K562 (cell line): ENCODE data around the gene NRM. TPM values are rescaled to one million over a fixed set of nuclear protein-coding genes. Genes with fewer than 3 reads are reported as not detected.

Experiments
- ATAC-seq: fragments of 200-7000 bp; cut with Tn5 transposase; 3 replicates; pipeline ENCODE4 v1.9.1; 2020; ENCODE audit warnings: moderate library complexity
- BruUV-seq: library from RNA; stranded (reverse); fragments of 400-500 nt; replicated peaks from 2 replicates; lab custom pipeline; 2021; lab: Mats Ljungman, UMichigan
- CTCF ChIA-PET: fragments of 300-600 bp; formaldehyde crosslinking; extraction: SDS; loops from one replicate; lab custom pipeline; 2021; ENCODE audit warnings: low intra/inter-chr PET ratio; lab: Yijun Ruan, JAX
- POLR2A ChIA-PET: fragments of 300-600, 350-650 bp; sonication (Branson Sonifier 250); formaldehyde crosslinking; extraction: SDS; loops from one replicate; lab custom pipeline; 2021; ENCODE audit warnings: antibody characterized with exemption, inconsistent platforms; lab: Yijun Ruan, JAX
- DNase-seq, 4 experiments: peaks; one replicate each; pipeline versions ENCODE4 v3.0.0 to v3.0.0-alpha.2; 2011 to 2018; ENCODE audit warnings: low spot score in 3 of 4, mixed read lengths in 3 of 4; ENCODE audit errors: extremely low read depth in 1 of 4
- FAIRE-seq: peaks from 2 replicates; lab custom pipeline; 2011; peaks lifted over from hg19 to GRCh38; lab: Jason Lieb, UNC
- H2AFZ ChIP-seq: 2 replicates; pipeline ENCODE4 v1.6.0; 2011; ENCODE audit warnings: low read depth, low read length, control low read depth, inconsistent platforms
- H3K27ac ChIP-seq: fragments of 200-600 bp; 3 replicates; pipeline ENCODE4 v1.8.0; 2011; ENCODE audit warnings: low read depth, mild to moderate bottlenecking, control low read depth, inconsistent platforms, low read length, moderate library complexity, mixed read lengths; ENCODE audit errors: extremely low read depth
- H3K27me3 ChIP-seq, 2 experiments: fragments of 300-600 bp in 1 of 2; 2 replicates in 1 of 2; 3 replicates in 1 of 2; pipeline versions ENCODE4 v1.6.0 to v1.8.0; 2011; ENCODE audit warnings: inconsistent platforms in 2 of 2, low read length in 2 of 2, mild to moderate bottlenecking in 1 of 2, mixed read lengths in 1 of 2, moderate library complexity in 1 of 2; ENCODE audit not compliant: control insufficient read depth in 2 of 2, insufficient read depth in 2 of 2
- H3K36me3 ChIP-seq: fragments of 300-600 bp; 3 replicates; pipeline ENCODE4 v1.8.0; 2011; ENCODE audit warnings: mild to moderate bottlenecking, low read length, inconsistent platforms; ENCODE audit not compliant: control insufficient read depth, insufficient read depth
- H3K4me1 ChIP-seq, 2 experiments: fragments of 200-600 bp in 1 of 2; replicated peaks in 1 of 2; 2 replicates in 1 of 2; 3 replicates in 1 of 2; pipeline versions ENCODE4 v1.5.1 to v1.8.0; 2011; ENCODE audit warnings: inconsistent platforms in 2 of 2, low read length in 2 of 2, mild to moderate bottlenecking in 1 of 2, mixed read lengths in 1 of 2, moderate library complexity in 1 of 2; ENCODE audit not compliant: control insufficient read depth in 2 of 2, insufficient read depth in 2 of 2
- H3K4me2 ChIP-seq: 2 replicates; pipeline ENCODE4 v1.6.1; 2011; ENCODE audit warnings: low read length, control low read depth, inconsistent platforms, mixed read lengths; ENCODE audit not compliant: insufficient read depth
- H3K4me3 ChIP-seq: fragments of 200-600 bp; sonication (generic), shearing (Covaris generic); 2 replicates; pipeline ENCODE4 v1.5.1; 2016; ENCODE audit warnings: control low read depth, inconsistent platforms
- H3K79me2 ChIP-seq: fragments of 200-600 bp; 3 replicates; pipeline ENCODE4 v1.8.0; 2011; ENCODE audit warnings: low read length, inconsistent platforms; ENCODE audit not compliant: control insufficient read depth, insufficient read depth
- H3K9ac ChIP-seq, 2 experiments: 2 replicates each; pipeline versions ENCODE4 v1.6.0 to v1.6.1; 2011; ENCODE audit warnings: low read depth in 2 of 2, low read length in 2 of 2, control low read depth in 1 of 2, inconsistent platforms in 1 of 2, mild to moderate bottlenecking in 1 of 2, mixed read lengths in 1 of 2; ENCODE audit not compliant: insufficient read depth in 1 of 2
- H3K9me1 ChIP-seq: one replicate; pipeline ENCODE4 v1.6.0; 2011; ENCODE audit warnings: inconsistent platforms, mild to moderate bottlenecking, low read length, moderate library complexity; ENCODE audit not compliant: control insufficient read depth, insufficient read depth
- H3K9me3 ChIP-seq: replicated peaks from 2 replicates; pipeline ENCODE4 v1.5.1; 2011; ENCODE audit warnings: low read depth, low read length, inconsistent platforms; ENCODE audit not compliant: control insufficient read depth, insufficient read depth
- H4K20me1 ChIP-seq: replicated peaks from 2 replicates; pipeline ENCODE4 v1.6.1; 2011; ENCODE audit warnings: low read length, inconsistent platforms, mixed read lengths; ENCODE audit not compliant: control insufficient read depth, insufficient read depth
- ATF7 ChIP-seq: fragments of 450-650 bp; IDR thresholded peaks from 2 replicates; pipeline ENCODE4 v1.7.1; 2014; ENCODE audit warnings: mild to moderate bottlenecking, moderate library complexity
- BMI1 ChIP-seq: fragments of 150-350 bp; IDR thresholded peaks from 2 replicates; pipeline ENCODE4 v1.6.1; 2014; ENCODE audit warnings: low read length
- BRCA1 ChIP-seq, 2 experiments: fragments of 450-650 bp in 1 of 2; sonication (generic) in 1 of 2; formaldehyde crosslinking in 1 of 2; IDR thresholded peaks; 2 replicates each; pipeline versions ENCODE4 v1.5.0 to v1.6.1; 2017 to 2020; ENCODE audit warnings: mild to moderate bottlenecking in 1 of 2, missing genetic modification reagents in 1 of 2
- CHD2 ChIP-seq: IDR thresholded peaks from 2 replicates; pipeline ENCODE4 v1.6.1; 2011; ENCODE audit warnings: low read depth, low read length
- ERF ChIP-seq: fragments of 450-650 bp; formaldehyde crosslinking; IDR thresholded peaks from 2 replicates; pipeline ENCODE4 v1.4.0; 2020; ENCODE audit warnings: mild to moderate bottlenecking, mixed read lengths
- KAT2B ChIP-seq: IDR thresholded peaks from one replicate; pipeline ENCODE4 v1.6.1; 2012; ENCODE audit warnings: low read depth, mild to moderate bottlenecking, control low read depth, inconsistent platforms, low read length, moderate library complexity
- MEF2A ChIP-seq: IDR thresholded peaks from 2 replicates; pipeline ENCODE4 v1.6.1; 2011; ENCODE audit warnings: low read depth, mild to moderate bottlenecking, low read length, moderate library complexity; ENCODE audit not compliant: control insufficient read depth
- POLR2G ChIP-seq: fragments of 200-400 bp; formaldehyde crosslinking; IDR thresholded peaks from 2 replicates; pipeline ENCODE4 v1.6.1; 2017; ENCODE audit warnings: low read depth, mild to moderate bottlenecking, antibody characterized with exemption, low read length, moderate library complexity
- RBFOX2 ChIP-seq: fragments of 200-400 bp; formaldehyde crosslinking; IDR thresholded peaks from 2 replicates; pipeline ENCODE4 v1.6.1; 2017; ENCODE audit warnings: low read depth, mild to moderate bottlenecking, low read length, moderate library complexity
- RBM22 ChIP-seq: fragments of 200-400 bp; formaldehyde crosslinking; IDR thresholded peaks from 2 replicates; pipeline ENCODE4 v1.6.1; 2018; ENCODE audit warnings: low read length, low read depth; ENCODE audit not compliant: poor library complexity, severe bottlenecking
- RUNX1 ChIP-seq: sonication (generic); IDR thresholded peaks from 2 replicates; pipeline ENCODE4 v1.6.1; 2016; ENCODE audit warnings: antibody characterized with exemption, low read depth
- SAFB ChIP-seq: fragments of 200-400 bp; formaldehyde crosslinking; IDR thresholded peaks from 2 replicates; pipeline ENCODE4 v1.6.1; 2017; ENCODE audit warnings: low read depth, low read length, borderline replicate concordance
- SMAD3 ChIP-seq: fragments of 450-650 bp; formaldehyde crosslinking; conservative IDR thresholded peaks from 2 replicates; pipeline ENCODE4 v1.4.0; 2020; ENCODE audit warnings: mild to moderate bottlenecking
- TFAM ChIP-seq: fragments of 250-450 bp; sonication (Bioruptor Pico); conservative IDR thresholded peaks from 2 replicates; pipeline ENCODE4 v1.5.0; 2021; ENCODE audit warnings: mild to moderate bottlenecking, moderate library complexity
- ZKSCAN3 ChIP-seq: fragments of 250-450 bp; sonication (Bioruptor Pico); IDR thresholded peaks from 2 replicates; pipeline ENCODE4 v1.4.0; 2020
- ZNF121 ChIP-seq: sonication (generic); formaldehyde crosslinking; conservative IDR thresholded peaks from 2 replicates; pipeline ENCODE4 v1.8.0; 2022; ENCODE audit warnings: missing genetic modification reagents
- ZNF668 ChIP-seq: fragments of 250-450 bp; sonication (Bioruptor Pico); IDR thresholded peaks from 2 replicates; pipeline ENCODE4 v1.8.0; 2022; ENCODE audit warnings: mild to moderate bottlenecking, inconsistent platforms
- ZNF699 ChIP-seq: fragments of 250-450 bp; sonication (Bioruptor Pico); IDR thresholded peaks from 2 replicates; pipeline ENCODE4 v1.8.0; 2021; ENCODE audit warnings: mild to moderate bottlenecking, moderate library complexity; ENCODE audit not compliant: insufficient replicate concordance
- WGBS: fragments of 100-300 bp; shearing (Covaris generic); methylation state at CpG from one replicate; pipeline ENCODE4 v1.1.6; 2016; ENCODE audit warnings: low coverage, mixed read lengths; ENCODE audit not compliant: insufficient coverage; ENCODE audit errors: missing lambda C conversion rate; 5-methylcytosine and 5-hydroxymethylcytosine counted together
- in situ Hi-C: fragments of 300-500 bp; cut with MboI; formaldehyde crosslinking; loops from 4 replicates; pipeline ENCODE4 v1.15.0; 2018; ENCODE audit warnings: inconsistent platforms, mixed read lengths
- intact Hi-C: fragments of 100-400 bp; cut with micrococcal nuclease; formaldehyde crosslinking; loops from 2 replicates; pipeline ENCODE4 v1.14.2; 2022
- polyA plus RNA-seq, 8 experiments: library from polyadenylated mRNA; depleted of rRNA in 4 of 8; stranded (reverse) in 5 of 8; unstranded in 3 of 8; fragments of >200 nt; fragmentation: Nextera tagmentation in 2 of 8; fragmentation: Illumina TruSeq in 1 of 8; extraction: Ambion mirVana in 2 of 8; extraction: Trizol in 1 of 8; gene quantifications; 2 replicates each; pipeline versions ENCODE4 v1.2.1 to v1.2.3, GENCODE V29; 2011 to 2014; ENCODE audit warnings: inconsistent platforms in 1 of 8, missing spikeins in 1 of 8
- total RNA-seq, 7 experiments: library from RNA; depleted of rRNA in 6 of 7; stranded (reverse); fragments of >200 nt in 6 of 7; fragmentation: Illumina TruSeq in 2 of 7; extraction: Trizol in 2 of 7; gene quantifications; 2 replicates each; pipeline versions ENCODE4 v1.2.1 to v1.2.3, GENCODE V29; 2011 to 2021; ENCODE audit warnings: low replicate concordance in 1 of 7
- TF ChIP-seq, protein P1 (sequence below): sonication (generic); formaldehyde crosslinking; IDR thresholded peaks from 2 replicates; pipeline ENCODE4 v1.8.1; 2022; ENCODE audit warnings: missing genetic modification reagents

NRM gene
- total and polyA plus RNA-seq, 9 of the 15 experiments (the other 6 are each of a cell fraction or from before 2014, with no cell fraction given) = 9.7 to 58.2 (median 18.1) TPM

DNA sequence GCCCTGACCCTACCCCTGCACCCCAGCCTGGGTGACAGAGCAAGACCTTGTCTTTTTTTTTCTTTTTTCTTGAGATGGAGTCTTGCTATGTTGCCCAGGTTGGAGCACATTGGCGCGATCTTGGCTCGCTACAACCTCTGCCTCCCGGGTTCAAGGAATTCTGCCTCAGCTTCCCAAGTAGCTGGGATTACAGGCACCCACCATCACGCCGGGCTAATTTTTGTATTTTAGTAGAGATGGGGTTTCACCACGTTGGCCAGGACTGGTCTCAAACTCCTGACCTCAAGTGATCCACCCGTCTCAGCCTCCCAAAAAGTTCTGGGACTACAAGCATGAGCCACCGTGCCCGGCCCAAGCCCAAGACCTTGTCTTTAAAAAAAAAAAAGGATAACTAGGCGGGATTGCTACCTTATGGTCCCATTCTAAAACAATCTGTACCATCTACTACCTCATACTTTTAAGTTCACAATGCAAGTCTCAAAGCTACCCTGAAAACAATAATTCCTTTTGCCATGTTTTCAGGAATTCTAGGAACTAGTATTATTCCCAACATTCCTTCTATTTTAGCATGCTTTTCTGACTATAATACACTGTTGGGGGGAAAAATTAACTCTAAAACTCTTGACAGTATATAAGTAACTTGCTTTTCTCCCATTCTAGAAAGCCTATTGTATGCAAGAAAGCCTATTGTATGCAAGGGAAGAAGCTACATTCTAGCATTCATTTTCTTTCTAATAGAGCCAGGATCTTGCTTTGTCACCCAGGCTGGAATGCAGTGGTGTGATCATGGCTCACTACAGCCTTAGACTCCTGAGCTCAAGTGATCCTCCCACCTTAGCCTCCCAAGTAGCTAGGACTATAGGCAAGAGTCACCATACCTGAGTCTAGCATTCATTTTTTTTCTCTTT is 36.0 kb upstream of the NRM start:
- H3K9ac ChIP-seq = no peak overlapping the region
- H2AFZ ChIP-seq = no peak overlapping the region
- CTCF ChIA-PET = interaction anchor here (0.6 to 1.0 kb wide), 3 partner anchors 48 to 355 kb away, joined by 3 to 5 read pairs (median 3); no protein-coding TSS in a partner anchor
- intact Hi-C loops (no loop called here), in situ Hi-C loops (loop anchor here (10.0 kb wide), 1 partner anchor 52 kb away; the partner anchor contains the start of gene DHX16)
- peaks cover 14 to 24% of the 10 kb centered on the region in 2 experiments; a peak in 4 of 5 replicates for H3K4me1 ChIP-seq
- no peaks in the 10 kb centered on the region for H3K9me3 ChIP-seq
- H3K4me2 ChIP-seq = no peak overlapping the region
- FAIRE-seq (no peak), ATAC-seq (no peak), DNase-seq (no peak)
- no peaks in the 10 kb centered on the region for H3K27me3 ChIP-seq
- peaks cover 82% of the 10 kb centered on the region for H3K36me3 ChIP-seq
- POLR2A ChIA-PET = interaction anchor here (0.6 to 6.1 kb wide), 17 partner anchors 7 to 361 kb away, joined by 3 to 50 read pairs (median 4); partner anchors contain the start of genes FLOT1, IER3, MDC1 and TUBB
- peaks cover 42% of the 10 kb centered on the region for H3K79me2 ChIP-seq
- BruUV-seq = no TSS peak
- H3K9me1 ChIP-seq = peaks cover 4% of the 10 kb centered on the region
- peak overlapping the region; percentile 34; the same call in 1 of the 3 replicates for H3K27ac ChIP-seq
- H3K4me3 ChIP-seq = no peak overlapping the region
- 83% methylated on average over 11 of the region's 11 CpGs for WGBS
- peaks cover 44% of the 10 kb centered on the region for H4K20me1 ChIP-seq
- no peak for TF ChIP-seq BRCA1 (IDR thresholded peaks at IDR 0.05)
- no peak for TF ChIP-seq BRCA1 (CRISPR knock-in tag; IDR thresholded peaks at IDR 0.05)
- TF ChIP-seq ZKSCAN3 (CRISPR knock-in tag) = no peak
- TF ChIP-seq RUNX1 = no peak
- peak; percentile 65 for TF ChIP-seq POLR2G
- no peak for TF ChIP-seq ATF7
- no peak for TF ChIP-seq ZNF668 (CRISPR knock-in tag)
- TF ChIP-seq TFAM = no peak
- no peak for TF ChIP-seq SAFB
- peak; percentile 76 for TF ChIP-seq ZNF121
- TF ChIP-seq, protein P1, sequence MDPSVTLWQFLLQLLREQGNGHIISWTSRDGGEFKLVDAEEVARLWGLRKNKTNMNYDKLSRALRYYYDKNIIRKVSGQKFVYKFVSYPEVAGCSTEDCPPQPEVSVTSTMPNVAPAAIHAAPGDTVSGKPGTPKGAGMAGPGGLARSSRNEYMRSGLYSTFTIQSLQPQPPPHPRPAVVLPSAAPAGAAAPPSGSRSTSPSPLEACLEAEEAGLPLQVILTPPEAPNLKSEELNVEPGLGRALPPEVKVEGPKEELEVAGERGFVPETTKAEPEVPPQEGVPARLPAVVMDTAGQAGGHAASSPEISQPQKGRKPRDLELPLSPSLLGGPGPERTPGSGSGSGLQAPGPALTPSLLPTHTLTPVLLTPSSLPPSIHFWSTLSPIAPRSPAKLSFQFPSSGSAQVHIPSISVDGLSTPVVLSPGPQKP (CRISPR knock-in tag) = no peak
- TF ChIP-seq RBM22 = peak; percentile 34
- TF ChIP-seq ZNF699 = no peak
- no peak for TF ChIP-seq KAT2B
- TF ChIP-seq MEF2A = no peak
- TF ChIP-seq RBFOX2 = peak; percentile 38; the same call in 1 of the 2 replicates
- no peak for TF ChIP-seq SMAD3 (CRISPR knock-in tag)
- 0 out of 2 replicates have a peak, but pooled peaks have one; percentile 37 for TF ChIP-seq ERF (CRISPR knock-in tag)
- TF ChIP-seq BMI1 = no peak
- TF ChIP-seq CHD2 = peak; percentile 31; the same call in 1 of the 2 replicates
